Stimulated activated CD4-positive, alpha-beta T cell treated with anti-CD3 and anti-CD28 coated beads, Interleukin-12 subunit alpha, Interleukin-12 subunit beta, amount 100 ng/mL, for 48 hours (primary cell): Measurements from ENCODE around the gene ABCA13.

ENCODE experiments used
- DNase-seq, 3 donors: peaks; one replicate each; pipeline ENCODE4 v3.0.0-alpha.2; 2020; ENCODE audit warnings: low read depth in 2 of 3, low spot score in 1 of 3

ABCA13 gene

GRCh38 chr7:48363174-48363573, 191.9 kb downstream of the ABCA13 start:
- DNase-seq = no peak

- no peak for DNase-seq
These were observed 193.8 kb downstream of the ABCA13 start for GRCh38 chr7:48365010-48365409.

- no peak for DNase-seq
These were observed 194.8 kb downstream of the ABCA13 start for GRCh38 chr7:48366096-48366495.

DNA sequence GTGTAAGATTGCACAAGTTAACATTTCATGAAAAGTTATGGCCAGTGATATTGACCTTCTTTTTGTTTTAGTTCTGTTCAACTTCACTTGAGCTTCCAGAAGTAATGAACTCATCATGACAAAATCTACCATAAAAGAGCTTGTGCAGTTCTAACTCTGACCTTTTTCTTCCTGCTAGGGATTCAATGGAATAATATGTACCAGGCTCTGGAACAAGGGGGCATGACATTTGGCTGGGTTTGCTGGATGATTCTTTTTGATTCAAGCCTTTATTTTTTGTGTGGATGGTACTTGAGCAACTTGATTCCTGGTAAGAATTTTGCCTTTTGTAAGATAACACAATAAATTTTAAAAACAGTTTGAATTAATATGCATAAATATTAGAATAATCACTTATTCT, 205.0 kb downstream of the ABCA13 start:
- DNase-seq = no peak

- no peak for DNase-seq
These were observed 209.7 kb downstream of the ABCA13 start for GRCh38 chr7:48380921-48381320.

- no peak for DNase-seq
These were observed 210.3 kb downstream of the ABCA13 start for GRCh38 chr7:48381571-48381970.

- DNase-seq = no peak
These were observed 213.0 kb downstream of the ABCA13 start for GRCh38 chr7:48384180-48384752.

DNA sequence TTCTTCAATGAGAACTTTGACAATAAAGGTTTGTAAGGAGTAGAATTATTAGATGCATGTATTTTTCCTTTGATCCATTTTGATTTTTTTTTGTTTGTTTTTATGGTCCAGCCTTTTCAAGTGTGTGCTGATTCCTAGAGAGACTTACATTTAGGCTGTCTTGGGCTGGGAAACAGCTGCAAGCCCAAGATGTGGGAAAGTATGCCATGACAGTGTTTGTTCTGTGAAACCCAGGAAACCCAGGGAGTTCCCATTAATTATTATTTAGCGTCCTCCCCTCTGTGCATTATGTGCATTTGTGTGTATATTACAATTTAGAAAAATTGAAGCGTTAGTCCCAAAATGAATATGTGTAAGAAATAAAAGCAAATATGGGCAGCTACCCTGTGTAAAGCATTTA, 216.7 kb downstream of the ABCA13 start:
- no peak for DNase-seq

DNA sequence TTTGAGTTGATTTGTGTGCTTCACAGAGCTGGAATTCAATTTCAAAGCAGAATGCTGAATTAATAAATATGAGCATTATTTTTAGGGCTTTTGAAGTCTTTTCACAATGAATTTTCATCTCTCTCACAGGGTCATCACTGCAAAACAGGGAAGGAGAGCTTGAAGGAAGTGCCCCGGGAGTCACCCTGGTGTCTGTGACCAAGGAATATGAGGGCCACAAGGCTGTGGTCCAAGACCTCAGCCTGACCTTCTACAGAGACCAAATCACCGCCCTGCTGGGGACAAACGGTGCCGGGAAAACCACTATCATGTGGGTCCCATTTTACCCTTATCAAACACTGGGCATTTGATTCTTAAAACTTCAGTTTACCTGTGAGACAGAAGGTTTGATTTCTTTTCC, 217.7 kb downstream of the ABCA13 start:
- DNase-seq = no peak

DNA sequence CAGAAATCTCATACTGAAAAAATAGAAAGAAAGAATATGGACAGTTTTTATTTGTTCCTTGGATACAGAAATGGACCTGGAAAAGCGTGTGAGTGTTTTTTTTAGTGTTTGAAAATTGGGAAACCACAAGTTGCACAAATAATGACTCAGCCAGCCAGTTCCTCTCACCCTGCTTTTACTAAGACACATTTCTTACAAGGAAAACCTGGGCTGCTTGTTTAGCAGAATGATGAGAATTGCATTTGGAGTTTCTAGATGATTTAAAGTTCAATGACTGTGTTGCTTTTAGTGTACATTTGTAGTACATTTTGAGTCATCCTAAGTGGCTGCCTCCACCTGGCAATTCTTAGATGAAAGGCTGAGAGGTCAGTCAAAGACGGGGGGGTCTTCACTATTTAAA, 218.7 kb downstream of the ABCA13 start:
- DNase-seq = no peak

- DNase-seq = no peak
These were observed 219.4 kb downstream of the ABCA13 start for GRCh38 chr7:48390388-48391327.

- DNase-seq = no peak
These were observed 226.9 kb downstream of the ABCA13 start for GRCh38 chr7:48398191-48398590.

DNA sequence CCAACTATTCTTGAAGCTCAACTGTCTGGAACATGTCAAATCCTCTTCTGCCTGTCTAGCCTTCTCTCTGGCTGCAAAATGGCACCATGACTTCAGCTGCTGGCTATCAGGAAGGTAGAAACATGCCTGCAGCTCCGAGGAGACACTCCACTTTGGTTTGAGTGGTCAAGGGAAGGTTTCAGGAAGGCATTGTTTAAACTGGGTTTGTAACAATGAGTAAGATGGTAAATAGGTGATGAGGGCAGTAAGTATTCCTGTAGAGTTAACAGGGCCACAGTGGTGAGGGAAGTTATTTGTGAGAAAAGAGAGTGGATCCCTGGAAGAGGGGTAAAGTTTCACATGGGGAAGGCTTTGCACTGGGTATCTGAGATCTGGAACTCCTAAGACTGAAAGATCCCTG, 231.5 kb downstream of the ABCA13 start:
- DNase-seq = no peak

GRCh38 chr7:48408731-48409130, 237.5 kb downstream of the ABCA13 start:
- no peak for DNase-seq

GRCh38 chr7:48411619-48412018, 240.4 kb downstream of the ABCA13 start:
- no peak for DNase-seq

DNA sequence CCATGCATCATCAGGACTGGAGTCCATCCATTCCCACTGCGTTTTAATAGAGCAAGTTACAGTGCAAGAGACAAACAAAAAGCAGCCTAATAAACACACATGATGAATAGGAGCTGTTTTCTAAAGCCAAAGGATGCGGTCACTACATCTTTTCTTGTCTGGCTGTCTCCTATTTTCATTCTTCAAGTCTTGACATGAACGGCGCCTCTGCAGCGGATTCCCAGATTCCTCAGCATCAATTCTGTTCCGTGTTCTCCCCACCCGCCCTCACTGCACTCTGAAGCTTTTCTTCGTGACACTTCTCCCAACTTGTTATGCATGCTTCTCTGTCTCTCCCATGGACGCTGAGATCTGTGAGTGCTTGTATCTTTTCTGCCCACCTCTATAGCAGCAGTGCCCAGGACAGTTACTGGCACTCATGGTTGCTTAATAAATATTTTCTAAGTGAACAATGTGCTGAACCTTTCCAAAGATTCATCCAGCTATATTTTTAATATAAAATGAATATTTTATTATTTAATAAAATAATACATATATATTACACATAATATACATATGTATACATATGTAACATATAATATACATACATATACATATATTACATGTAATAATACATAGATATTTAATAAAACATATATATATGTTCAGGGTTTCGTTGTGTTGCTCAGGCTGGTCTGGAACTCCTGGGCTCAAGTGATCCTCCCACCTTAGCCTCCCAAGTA, 242.9 kb downstream of the ABCA13 start:
- no peak for DNase-seq

DNA sequence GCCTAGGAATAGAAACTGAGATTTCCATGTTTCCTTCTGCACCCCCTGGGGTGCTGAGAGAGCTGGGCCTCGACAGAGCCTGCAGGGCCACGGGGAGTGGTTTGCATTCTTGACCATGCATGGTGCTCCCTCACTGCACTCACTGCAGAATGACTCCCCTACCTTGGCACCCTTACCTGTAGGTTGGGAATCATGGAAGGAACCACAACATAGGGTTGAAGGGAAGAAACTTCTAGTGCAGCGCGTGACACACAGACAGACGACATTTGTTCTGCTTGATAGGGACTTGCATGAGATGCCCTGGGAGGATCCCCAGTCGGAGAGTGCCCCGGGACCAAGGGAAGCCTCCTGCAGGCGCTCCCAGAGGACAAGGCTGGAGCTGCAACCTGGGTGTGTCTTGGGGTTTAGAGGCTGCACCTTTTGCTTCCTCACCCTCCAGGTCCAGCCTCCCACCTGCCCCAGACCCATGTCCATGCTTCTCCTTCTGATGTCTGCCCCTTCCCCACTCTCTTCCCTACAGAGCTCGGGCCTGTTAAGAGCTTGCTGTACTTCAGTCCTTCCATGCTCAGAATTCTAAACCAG, 245.2 kb downstream of the ABCA13 start:
- no peak for DNase-seq

DNA sequence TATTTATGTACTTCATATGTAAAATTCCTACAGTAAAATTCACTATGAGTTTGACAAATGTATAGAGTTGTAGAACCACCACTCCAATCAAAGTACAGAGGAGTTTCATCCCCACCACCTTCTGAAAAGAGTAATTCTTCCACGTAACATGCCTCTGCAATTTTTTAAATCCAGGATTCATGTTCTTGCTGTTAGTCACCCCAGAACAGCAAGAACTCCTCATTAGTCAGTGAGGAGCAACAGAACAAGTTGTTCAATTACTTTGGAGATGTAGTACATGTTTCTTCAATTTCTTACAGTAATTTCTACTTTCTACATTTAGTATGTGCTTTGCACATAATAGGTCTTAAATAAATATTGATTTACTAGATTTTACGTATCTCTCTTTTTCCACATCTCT, 248.1 kb downstream of the ABCA13 start:
- DNase-seq = no peak

GRCh38 chr7:48420206-48420605, 248.9 kb downstream of the ABCA13 start:
- DNase-seq = no peak

- no peak for DNase-seq
These were observed 250.1 kb downstream of the ABCA13 start for GRCh38 chr7:48421357-48421756.

DNA sequence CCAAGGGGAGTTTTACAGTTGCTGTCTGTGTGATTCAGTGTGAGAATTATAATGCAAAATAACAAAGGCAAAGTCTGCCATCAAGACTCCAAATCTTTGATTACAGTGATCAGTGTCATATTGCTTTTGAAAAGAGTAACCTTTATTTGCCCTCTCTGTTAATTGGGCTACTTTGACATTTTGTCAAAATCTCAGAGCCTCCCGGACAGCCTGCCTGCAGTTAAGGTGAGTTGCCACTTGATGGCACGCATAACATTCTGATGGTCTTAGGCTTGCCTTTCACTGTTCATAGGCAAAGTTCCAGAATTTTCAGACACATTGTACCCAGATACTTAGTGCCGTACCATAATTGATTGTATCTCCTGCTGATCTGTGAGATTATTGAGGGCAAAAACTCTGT, 253.5 kb downstream of the ABCA13 start:
- DNase-seq = no peak
